Subcutaneous abdominal adipose tissue (tissue), 5 donors: Measurements from ENCODE around the gene FKTN.
"Not testable (repeated sequence)": the region's sequence is repeated elsewhere in the genome, so short reads cannot be mapped to it uniquely, and the experiment has no call there.

Source experiments
- H3K27ac ChIP-seq: one replicate; pipeline ENCODE4 v1.7.0; 2013; ENCODE audit warnings: low read depth, mild to moderate bottlenecking, inconsistent platforms, low read length, moderate library complexity
- H3K27me3 ChIP-seq, 5 donors: one replicate each; pipeline ENCODE4 v1.7.0; 2013; ENCODE audit warnings: low read length in 5 of 5, inconsistent platforms in 1 of 5; ENCODE audit not compliant: control insufficient read depth in 5 of 5, insufficient read depth in 4 of 5
- H3K36me3 ChIP-seq, 5 donors: one replicate each; pipeline ENCODE4 v1.7.0; 2013; ENCODE audit warnings: low read length in 5 of 5; ENCODE audit not compliant: control insufficient read depth in 5 of 5, insufficient read depth in 5 of 5
- H3K4me1 ChIP-seq, 5 donors: one replicate each; pipeline ENCODE4 v1.7.0; 2013; ENCODE audit warnings: low read length in 5 of 5, mild to moderate bottlenecking in 3 of 5, moderate library complexity in 1 of 5; ENCODE audit not compliant: control insufficient read depth in 5 of 5, insufficient read depth in 5 of 5
- H3K4me3 ChIP-seq, 5 donors: one replicate each; pipeline ENCODE4 v1.7.0; 2013; ENCODE audit warnings: low read length in 5 of 5, low read depth in 1 of 5
- H3K9ac ChIP-seq, 5 donors: one replicate each; pipeline ENCODE4 v1.7.0; 2013; ENCODE audit warnings: low read length in 5 of 5, mild to moderate bottlenecking in 4 of 5, moderate library complexity in 3 of 5
- H3K9me3 ChIP-seq, 5 donors: one replicate each; pipeline ENCODE4 v1.7.0; 2013; ENCODE audit warnings: low read length in 5 of 5; ENCODE audit not compliant: control insufficient read depth in 5 of 5
- donor health status: healthy.
- donor health status: healthy.
- donor health status: healthy.
- donor health status: healthy.
- donor health status: healthy.

The FKTN gene

DNA sequence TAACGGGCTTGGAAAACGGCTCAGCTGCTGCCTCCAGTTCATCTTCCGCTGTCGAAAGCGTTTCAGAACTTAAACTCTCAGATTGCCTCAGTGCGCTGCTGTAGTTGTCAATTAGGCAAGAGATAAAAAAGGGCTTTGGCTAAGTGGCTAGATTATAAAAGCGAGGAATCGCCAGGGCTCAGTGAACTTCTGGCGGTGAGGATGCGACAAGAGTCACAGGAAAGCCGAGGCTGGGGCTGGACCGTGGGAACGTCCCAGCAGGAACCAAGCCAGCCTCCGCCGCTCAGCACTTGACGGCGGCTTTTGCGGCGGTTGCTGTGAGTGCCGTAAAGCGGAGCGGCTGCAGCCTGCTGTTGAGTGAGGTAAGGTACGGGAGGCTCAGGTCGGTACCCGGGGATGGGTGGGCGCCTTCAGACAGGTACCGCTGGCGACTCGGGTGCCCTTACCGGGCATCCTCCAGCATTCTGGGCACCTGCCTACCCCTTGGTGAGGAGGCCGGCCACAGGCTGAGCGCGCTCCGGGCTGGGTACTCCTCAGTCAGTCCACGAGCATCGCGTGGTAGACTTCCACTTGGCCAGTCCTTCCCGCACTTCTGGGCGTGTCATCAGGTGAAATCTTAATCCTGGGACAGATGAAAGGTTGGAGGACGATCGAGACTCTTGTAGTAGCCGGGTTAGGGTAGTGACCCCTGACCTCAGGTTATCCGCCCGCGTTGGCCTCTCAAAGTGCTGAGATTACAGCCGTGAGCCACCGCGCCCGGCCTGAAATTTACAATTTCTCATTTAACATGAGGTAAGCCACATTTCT, at the start of gene FKTN:
Gene FKTN (plus strand): TSS at position 328 of the 807 bp plus-strand sequence. CDS start 16,902 bp downstream, outside the sequence.
- peak within 1 kb of the TSS; percentile 96 to 100 (median 99) for H3K4me3 ChIP-seq

DNA sequence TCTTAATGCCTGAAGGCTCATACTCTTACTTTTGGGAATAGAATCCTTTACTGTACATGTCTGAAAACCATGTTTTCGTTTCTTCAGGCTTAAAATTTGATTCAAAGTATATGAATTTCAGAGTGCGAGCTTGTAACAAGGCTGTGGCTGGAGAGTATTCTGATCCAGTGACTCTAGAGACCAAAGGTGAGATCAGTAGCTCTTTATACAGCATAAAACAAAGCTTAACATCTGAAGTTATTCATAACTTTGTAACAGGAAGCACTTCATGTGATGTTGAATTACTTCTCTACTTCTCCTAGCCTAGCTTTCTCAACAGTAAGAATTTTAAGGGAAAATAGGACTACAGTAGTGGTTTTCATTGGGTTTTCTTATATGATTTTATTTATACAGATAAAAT, 49.4 kb upstream of the FKTN start:
- H3K4me1 ChIP-seq = no peaks in the 10 kb centered on the region
- H3K27me3 ChIP-seq = no peaks in the 10 kb centered on the region
- H3K9ac ChIP-seq = no peak overlapping the region
- H3K27ac ChIP-seq = no peak overlapping the region
- H3K4me3 ChIP-seq = no peak overlapping the region
- peaks cover 0 to 19% (median 3%) of the 10 kb centered on the region in 5 donors for H3K36me3 ChIP-seq
- H3K9me3 ChIP-seq = no peaks in the 10 kb centered on the region

More for the DNA sequence above, at the start of gene FKTN:
- H3K27me3 ChIP-seq = peaks cover 0 to 3% (median 0%) of the 10 kb centered on the region in 5 donors
- peaks cover 0 to 3% (median 0%) of the 10 kb centered on the region in 5 donors for H3K9me3 ChIP-seq
- peak within 1 kb of the TSS; percentile 77 to 95 (median 90) for H3K9ac ChIP-seq
- H3K4me1 ChIP-seq = peaks cover 6 to 16% (median 14%) of the 10 kb centered on the region in 5 donors
- peak within 1 kb of the TSS; percentile 26 for H3K27ac ChIP-seq
- H3K36me3 ChIP-seq = peaks cover 0 to 3% (median 0%) of the 10 kb centered on the region in 5 donors

DNA sequence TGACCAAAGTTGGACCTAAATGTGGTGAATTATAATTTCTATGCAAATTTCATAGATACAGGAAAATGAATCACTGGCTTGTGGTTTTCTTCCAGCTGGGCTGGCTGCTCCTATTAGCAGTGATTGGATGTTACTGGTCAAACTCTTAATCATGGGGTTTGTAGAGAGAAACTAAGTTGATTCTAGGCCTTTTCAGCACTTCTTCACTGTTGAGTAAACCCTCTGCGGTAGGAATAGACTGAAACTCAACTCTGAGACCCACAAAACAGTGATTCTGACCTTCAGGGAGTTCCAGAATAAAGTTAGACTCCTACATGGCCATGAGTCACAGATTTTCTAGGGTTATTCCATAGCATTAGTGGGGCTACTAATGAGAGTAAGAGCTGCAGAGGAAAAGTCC, 47.9 kb upstream of the FKTN start:
- H3K27me3 ChIP-seq = no peaks in the 10 kb centered on the region
- no peaks in the 10 kb centered on the region for H3K9me3 ChIP-seq
- no peak overlapping the region for H3K9ac ChIP-seq
- no peak overlapping the region for H3K27ac ChIP-seq
- H3K4me3 ChIP-seq = no peak overlapping the region
- no peaks in the 10 kb centered on the region for H3K4me1 ChIP-seq
- H3K36me3 ChIP-seq = peaks cover 4 to 26% (median 6%) of the 10 kb centered on the region in 5 donors

DNA sequence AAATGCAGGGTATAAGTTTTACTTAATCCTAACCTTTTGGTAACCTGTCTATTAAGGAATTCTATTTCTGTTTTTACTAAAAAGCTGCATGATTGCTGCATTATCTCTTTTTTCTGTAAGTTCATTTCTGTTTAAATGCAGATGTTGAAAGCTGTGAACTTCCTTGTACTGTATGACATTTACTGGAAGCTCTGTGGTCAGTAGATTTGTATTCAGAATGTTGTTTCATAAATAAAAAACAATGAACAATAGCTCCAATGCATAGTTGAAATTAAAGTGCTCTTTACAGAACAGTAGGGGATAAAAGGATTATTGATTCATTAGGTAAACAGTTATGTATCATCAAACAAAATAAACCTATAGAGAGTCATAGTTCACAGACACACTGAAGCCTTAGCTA, 46.5 kb upstream of the FKTN start:
- Histone ChIP-seq H3K27ac (no peak overlapping the region), H3K27me3 (no peaks in the 10 kb centered on the region), H3K4me3 (no peak overlapping the region), H3K4me1 (no peaks in the 10 kb centered on the region), H3K36me3 (peaks cover 8 to 26% (median 12%) of the 10 kb centered on the region in 5 donors), H3K9ac (no peak overlapping the region), H3K9me3 (no peaks in the 10 kb centered on the region)

DNA sequence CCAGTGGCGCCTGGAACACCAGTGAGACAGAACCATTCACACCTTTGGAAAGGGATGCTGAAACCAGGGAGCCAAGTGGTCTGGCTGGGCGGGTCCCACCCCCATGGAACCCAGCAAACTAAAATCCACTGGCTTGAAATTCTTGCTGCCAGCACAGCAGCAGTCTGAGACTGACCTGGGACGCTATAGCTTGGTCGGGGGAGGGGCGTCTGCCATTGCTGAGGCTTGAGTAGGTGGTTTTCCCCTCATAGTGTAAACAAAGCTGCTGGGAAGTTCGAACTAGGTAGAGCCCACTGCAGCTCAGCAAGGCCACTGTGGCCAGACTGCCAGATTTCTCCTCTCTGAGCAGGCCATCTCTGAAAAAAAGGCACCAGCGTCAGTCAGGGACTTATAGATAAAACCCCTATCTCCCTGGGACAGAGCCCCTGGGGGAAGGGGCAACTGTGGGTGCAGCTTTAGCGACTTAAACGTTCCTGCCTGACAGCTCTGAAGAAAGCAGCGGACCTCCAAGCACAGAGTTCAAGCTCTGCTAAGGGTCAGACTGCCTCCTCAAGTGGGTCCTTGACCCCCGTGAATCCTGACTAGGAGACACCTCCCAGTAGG, 42.0 kb upstream of the FKTN start:
- no peak overlapping the region for H3K27ac ChIP-seq
- no peaks in the 10 kb centered on the region for H3K9me3 ChIP-seq
- H3K27me3 ChIP-seq = no peaks in the 10 kb centered on the region
- peaks cover 6 to 18% (median 8%) of the 10 kb centered on the region in 5 donors for H3K36me3 ChIP-seq
- H3K9ac ChIP-seq = no peak overlapping the region
- H3K4me3 ChIP-seq = no peak overlapping the region
- no peaks in the 10 kb centered on the region for H3K4me1 ChIP-seq

DNA sequence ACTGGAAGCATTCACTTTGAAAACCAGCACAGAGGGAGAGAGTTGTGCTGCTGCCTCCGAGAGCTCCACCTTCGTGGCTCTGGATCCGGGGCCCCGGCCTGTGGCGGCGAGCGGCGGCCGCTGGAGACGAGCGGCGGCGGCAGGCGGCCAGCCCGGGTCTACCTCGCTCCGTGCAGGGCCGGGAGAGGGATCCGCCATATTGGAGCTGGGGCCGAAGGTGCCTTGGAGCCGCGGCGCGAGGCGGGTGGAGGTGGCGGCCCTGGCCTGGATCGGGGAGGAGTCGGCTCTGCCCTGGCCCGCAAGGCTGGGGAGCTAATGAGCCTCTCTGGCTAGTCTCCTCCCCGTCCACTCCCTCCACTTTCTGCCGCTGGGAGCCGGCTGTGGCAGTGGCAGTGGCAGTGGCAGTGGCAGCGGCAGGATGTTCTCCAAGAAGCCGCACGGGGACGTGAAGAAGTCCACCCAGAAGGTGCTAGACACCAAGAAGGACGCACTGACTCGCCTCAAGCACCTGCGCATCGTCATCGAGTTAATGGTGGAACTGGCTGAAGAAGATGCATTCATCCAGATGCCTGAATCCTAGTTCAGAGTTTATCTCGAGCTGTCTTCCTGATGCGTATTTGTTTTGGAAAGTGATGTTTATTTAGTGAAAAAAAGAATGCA, 38.1 kb upstream of the FKTN start:
- not testable (repeated sequence) for H3K27me3 ChIP-seq, H3K4me1 ChIP-seq, H3K9ac ChIP-seq, H3K9me3 ChIP-seq, H3K27ac ChIP-seq
- H3K4me3 ChIP-seq = peak overlapping the region in 1 of 5 donors; percentile 34
- peaks cover 0 to 11% (median 6%) of the 10 kb centered on the region in 5 donors for H3K36me3 ChIP-seq

DNA sequence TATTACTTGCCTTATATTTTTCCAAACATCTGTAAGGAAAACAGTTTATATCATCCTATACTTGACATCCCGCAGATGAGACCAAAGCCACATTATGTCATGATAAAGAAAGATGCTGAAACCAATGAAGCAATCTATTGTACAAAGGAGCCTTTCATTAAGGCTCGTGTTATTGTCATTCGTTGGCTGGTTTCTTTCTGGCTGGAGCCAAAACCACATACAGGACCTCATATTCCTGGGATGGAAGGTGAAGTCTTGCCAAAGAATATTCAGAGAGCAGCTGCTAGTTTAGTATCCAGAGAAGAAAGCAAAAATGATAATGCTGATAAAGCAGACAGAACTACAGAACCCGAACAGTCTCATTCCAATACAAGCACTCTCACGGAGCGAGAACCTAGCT, 36.9 kb upstream of the FKTN start:
- H3K36me3 ChIP-seq, H3K27me3 ChIP-seq, H3K4me3 ChIP-seq, H3K4me1 ChIP-seq, H3K9ac ChIP-seq, H3K27ac ChIP-seq, H3K9me3 ChIP-seq: not testable (repeated sequence)

DNA sequence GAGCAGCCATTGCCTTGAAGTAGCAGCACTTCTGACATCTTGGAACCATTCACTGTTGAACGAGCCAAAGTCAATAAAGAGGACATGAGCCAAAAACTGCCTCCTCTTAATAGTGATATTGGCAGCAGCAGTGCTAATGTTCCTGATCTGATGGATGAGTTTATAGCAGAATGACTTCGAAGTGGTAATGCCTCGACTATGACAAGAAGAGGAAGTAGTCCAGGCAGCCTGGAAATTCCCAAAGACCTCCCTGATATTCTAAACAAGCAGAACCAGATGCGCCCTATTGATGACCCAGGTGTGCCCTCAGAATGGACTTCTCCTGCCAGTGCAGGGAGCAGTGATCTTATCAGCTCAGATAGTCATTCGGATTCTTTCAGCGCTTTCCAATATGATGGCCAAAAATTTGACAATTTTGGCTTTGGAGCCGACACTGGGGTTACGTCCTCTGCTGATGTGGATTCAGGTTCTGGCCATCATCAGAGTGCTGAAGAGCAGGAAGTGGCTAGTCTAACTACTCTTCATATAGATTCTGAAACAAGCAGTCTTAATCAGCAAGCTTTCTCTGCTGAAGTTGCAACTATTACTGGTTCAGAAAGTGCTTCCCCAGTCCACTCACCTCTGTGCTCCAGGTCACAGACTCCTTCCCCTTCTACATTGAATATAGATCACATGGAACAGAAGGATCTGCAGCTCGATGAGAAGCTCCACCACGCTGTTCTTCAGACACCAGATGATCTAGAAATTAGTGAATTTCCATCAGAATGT, 35.1 kb upstream of the FKTN start:
- H3K27me3 ChIP-seq, H3K36me3 ChIP-seq, H3K4me1 ChIP-seq, H3K9me3 ChIP-seq, H3K27ac ChIP-seq, H3K4me3 ChIP-seq, H3K9ac ChIP-seq: not testable (repeated sequence)

DNA sequence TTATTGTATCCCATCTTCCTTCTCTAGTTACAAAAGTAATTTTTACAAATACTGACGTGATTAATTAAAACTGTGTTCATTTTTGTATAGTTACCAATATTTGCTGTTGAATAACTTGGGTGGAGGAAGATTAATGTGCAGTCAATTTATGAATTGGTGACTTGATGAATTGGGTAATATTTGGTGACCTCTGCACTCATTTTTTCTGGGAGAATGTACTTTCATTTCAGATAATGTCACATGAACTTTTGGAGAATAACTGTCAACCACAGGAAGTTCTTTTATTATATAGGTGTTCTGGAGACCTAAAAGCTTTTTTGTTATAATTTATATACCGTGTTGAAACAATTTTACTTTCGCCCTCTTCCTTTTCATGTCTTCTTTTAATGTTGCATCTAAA, 26.4 kb upstream of the FKTN start:
- Histone ChIP-seq H3K9ac (no peak overlapping the region), H3K4me1 (peaks cover 0 to 17% (median 11%) of the 10 kb centered on the region in 5 donors), H3K36me3 (peaks cover 4 to 14% (median 10%) of the 10 kb centered on the region in 5 donors), H3K9me3 (no peaks in the 10 kb centered on the region), H3K27ac (peak overlapping the region; percentile 34), H3K4me3 (no peak overlapping the region), H3K27me3 (no peaks in the 10 kb centered on the region)
